Stimulated activated naive CD8-positive, alpha-beta T cell treated with anti-CD3 and anti-CD28 coated beads, Interleukin-15, Interleukin-2, amounts not matched to agents 100 U/mL and 50 U/mL, for 24 hours (primary cell): ENCODE measurements around the gene PAK4.
A peak's percentile ranks its signal among the peaks of the same experiment; 100 is the strongest.
"Not testable (repeated sequence)": the region's sequence is repeated elsewhere in the genome, so short reads cannot be mapped to it uniquely, and the experiment has no call there.

ENCODE experiments used
- ATAC-seq: fragments of 150-1000 bp; cut with Tn5 transposase; one replicate; pipeline ENCODE4 v1.10.0; 2021
- DNase-seq: peaks from one replicate; pipeline ENCODE4 v3.0.0; 2021

Gene PAK4

GRCh38 chr19:39125554-39126311 is at the start of gene PAK4:
TSS of gene PAK4 (plus strand) at chr19:39125786. CDS start at chr19:39169554, 43,768 bp downstream.
- DNase-seq (peak; percentile 100), ATAC-seq (peak; percentile 97)

DNA sequence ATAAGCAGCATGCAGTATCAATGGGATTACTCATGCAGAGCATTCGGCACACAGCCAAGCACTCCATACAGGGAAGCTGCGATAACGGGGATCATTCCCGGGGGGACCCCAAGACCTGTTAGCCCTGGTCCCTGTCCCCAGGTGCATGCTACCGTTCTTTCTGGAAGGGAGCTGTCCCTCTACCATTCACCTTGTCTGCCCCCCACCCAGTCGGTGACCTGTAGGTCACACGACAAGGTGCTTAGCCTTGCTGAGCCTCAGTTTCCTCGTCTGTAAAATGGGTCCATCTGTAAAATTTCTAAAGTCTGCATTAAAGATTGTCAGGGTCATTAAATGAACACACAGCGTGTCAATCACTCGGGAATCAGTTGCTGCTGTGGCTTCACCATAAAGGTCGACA is 48.3 kb upstream of the PAK4 start:
- no peak for ATAC-seq
- DNase-seq = no peak

DNA sequence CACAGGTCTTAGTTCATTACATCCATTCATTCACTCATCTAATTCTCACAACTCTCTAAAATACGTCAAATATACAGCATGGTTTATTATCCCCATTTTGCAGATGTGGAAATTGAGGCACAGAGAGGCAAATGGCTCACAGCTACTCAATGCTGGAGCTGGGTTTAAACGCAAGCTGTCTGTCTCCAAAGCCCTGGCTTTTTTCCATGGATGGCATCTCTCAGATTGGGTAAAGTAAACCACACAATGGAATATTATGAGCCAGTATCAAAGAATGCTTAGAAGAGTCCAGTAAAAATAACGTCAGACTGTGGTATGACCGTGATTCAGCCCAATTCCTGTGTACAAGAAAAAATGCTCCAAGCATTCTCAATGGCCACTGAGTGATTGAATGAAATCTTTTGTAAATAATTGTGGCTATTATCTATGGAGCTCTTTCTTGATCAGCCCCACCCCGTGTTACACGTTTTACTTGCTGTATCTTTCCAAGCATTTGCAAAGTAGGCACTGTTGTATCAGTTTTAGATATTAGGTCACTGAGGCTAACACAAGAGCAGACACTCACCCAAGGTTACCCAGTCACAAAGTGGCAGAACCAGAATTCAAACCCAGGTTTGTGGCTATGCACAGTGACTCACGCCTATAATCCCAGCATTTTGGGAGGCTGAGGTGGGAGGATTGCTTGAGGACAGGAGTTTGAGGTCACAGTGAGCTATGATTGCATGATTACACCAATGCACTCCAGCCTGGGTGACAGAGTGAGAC is 47.0 kb upstream of the PAK4 start:
- DNase-seq = no peak
- no peak for ATAC-seq

DNA sequence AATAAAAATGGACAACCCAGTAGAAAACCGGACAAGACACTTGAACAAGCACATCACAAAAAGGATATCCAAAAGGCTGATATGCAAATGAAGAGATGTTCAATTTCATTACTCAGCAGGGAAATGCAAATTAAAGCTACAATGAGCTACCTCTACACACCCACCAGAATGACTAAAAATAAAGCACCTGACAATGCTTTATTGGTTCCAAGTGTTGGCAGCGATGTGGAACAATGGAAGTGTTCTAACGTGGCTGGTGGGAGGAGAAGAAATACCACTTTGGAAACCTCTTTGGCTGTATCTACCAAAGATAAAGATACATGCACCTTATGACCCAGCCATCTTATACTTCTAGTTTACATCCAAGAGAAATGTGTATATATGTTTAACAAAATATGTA is 45.2 kb upstream of the PAK4 start:
- no peak for DNase-seq
- ATAC-seq = no peak

- DNase-seq (no peak), ATAC-seq (no peak)
Measured at GRCh38 chr19:39082167-39082566, 43.4 kb upstream of the PAK4 start.

- ATAC-seq (no peak), DNase-seq (no peak)
Measured at GRCh38 chr19:39082745-39083598, 42.6 kb upstream of the PAK4 start.

DNA sequence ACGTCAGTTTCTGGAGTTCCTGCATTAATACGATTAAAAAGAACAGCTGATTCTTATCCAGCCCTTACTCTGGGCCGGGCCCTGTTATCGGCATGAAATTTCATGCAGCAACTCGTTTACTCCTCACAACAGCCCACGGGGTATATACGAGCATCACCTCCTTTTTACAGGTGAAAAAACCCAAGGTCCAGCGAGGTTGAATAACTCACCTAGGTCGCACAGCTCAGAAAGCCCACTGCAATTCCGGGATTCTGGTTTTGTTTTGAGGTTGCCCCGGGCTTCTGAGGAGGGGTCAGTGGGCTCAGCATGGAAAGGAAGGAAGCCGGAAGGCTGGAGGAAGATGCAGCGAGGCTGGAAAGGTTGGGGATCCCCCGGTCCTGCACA is 42.0 kb upstream of the PAK4 start:
- no peak for ATAC-seq

DNA sequence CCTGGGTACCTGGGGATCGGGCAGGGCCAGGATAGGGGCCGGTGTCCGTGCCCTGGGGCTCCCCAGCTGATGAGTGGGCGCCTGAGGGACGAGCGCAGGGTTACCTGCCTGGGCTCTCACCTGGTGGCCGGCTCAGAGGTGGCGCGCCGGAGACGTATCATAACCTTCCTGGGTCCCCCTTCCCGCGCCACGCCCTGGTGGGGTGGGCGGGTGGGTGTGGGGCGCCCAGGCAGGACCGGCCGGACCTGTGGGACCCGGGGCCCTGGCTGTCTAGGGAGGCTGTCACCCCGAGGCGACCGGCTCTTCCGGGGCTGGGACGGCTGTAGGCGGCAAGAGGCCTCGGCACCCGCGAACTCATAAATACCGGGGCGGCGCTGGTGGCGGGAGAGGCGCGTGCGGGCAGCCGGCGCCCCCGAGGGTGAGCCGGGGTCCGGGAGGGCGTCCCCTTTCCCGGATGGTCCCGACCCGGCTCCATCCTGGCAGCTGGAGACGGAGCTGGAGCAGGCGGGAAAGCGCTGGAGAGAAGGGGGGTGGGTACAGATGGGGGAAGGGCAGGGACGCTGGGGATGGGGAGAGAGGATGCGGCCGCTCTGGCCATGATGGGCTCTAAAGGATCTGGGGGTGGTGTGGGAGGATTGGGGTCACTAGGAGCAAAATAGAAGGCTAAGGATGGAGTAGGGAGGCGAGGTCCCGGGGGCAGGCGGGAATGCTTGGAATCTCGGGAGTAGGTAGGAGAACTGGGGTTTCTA is 41.4 kb upstream of the PAK4 start, which contains the start of gene ACP7:
Gene ACP7 (plus strand): TSS at position 386 of the 749 bp plus-strand sequence. CDS start 902 bp downstream, outside the sequence.
- peak; percentile 21 for DNase-seq
- ATAC-seq = peak; percentile 61

More for the DNA sequence above, 42.0 kb upstream of the PAK4 start:
- no peak for DNase-seq

DNA sequence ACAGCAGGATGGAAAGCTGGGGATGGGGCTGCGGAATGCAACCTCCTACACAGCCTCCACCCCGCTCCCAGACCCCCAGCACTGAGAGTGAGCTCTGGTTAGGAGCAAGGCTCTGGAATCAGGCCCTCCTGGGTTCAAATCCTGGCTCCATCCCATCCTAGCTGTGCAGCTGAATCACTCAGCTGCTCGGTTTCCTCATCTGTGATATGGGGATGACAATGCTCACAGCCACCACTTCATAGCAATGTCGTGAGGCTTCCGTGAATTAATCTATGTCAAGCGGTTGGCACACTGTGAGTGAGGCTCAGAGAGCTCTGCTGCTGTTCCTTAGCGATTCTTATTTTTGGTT is 40.9 kb upstream of the PAK4 start:
- DNase-seq = no peak
- ATAC-seq = no peak

DNA sequence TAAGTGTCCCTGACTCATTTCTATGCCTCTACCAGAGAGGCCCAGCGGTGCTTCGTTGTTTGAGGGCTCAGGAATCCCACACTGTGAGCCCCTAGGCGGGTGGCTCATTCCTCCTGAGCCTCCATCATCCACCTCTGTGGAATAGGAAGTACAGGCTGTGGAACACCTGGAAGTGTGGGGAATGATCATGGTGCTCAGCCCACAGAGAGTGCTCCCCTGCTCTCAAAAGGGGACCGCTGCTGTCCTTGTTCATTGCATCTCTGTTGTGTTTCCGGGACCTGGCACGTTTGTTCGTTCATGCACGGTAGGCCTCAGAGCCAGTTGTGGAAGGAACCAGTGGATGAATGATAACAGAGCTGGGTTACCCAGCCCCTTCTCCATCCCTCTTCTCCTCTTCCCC is 40.2 kb upstream of the PAK4 start:
- no peak for DNase-seq
- no peak for ATAC-seq

DNA sequence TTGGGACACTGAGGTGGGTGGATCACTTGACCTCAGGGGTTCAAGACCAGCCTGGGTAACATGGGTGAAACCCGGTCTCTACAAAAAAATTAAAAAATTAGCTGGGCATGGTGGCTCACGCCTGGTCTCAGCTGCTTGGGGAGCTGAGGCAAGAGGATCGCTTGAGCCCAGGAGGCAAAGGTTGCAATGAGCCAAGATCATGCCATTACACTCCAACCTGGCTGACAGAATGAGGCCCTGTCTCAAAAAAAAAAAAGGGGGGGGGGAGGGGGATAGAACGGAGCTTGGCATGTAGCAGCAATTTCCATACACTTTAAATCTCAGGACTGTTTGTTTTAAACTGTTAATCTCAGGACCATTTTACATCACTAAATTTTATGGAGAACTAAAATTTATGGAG is 39.2 kb upstream of the PAK4 start:
- ATAC-seq = no peak
- no peak for DNase-seq

GRCh38 chr19:39087907-39088686 is 37.5 kb upstream of the PAK4 start:
- ATAC-seq (no peak), DNase-seq (no peak)

- not testable (repeated sequence) for ATAC-seq, DNase-seq
Measured at GRCh38 chr19:39090016-39090415, 35.6 kb upstream of the PAK4 start.

- DNase-seq = no peak
- no peak for ATAC-seq
Measured at GRCh38 chr19:39090881-39091280, 34.7 kb upstream of the PAK4 start.

DNA sequence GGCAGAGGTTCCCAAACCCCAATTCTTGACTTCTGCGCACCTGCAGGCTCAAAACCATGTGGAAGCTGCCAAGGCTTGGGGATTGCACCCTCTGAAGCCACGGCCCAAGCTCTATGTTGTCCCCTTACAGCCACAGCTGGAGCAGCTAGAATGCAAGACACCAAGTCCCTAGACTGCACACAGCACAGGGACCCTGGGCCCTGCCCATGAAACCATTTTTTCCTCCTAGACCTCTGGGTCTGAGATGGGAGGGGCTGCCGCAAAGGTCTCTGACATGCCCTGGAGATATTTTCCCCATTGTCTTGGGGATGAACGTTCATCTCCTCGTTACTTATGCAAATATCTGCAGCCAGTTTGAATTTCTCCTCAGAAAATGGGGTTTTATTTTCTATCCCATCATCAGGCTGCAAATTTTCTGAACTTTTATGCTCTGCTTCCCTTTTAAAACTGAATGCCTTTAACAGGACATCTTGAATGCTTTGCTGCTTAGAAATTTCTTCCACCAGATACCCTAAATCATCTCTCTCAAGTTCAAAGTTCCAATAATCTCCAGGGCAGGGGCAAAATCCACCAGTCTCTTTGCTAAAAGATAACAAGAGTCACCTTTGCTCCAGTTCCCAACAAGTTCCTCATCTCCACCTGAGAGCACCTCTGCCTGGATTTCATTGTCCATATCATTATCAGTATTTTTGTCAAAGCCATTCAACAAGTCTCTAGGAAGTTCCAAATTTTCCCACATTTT is 29.6 kb upstream of the PAK4 start:
- ATAC-seq, DNase-seq: not testable (repeated sequence)

DNA sequence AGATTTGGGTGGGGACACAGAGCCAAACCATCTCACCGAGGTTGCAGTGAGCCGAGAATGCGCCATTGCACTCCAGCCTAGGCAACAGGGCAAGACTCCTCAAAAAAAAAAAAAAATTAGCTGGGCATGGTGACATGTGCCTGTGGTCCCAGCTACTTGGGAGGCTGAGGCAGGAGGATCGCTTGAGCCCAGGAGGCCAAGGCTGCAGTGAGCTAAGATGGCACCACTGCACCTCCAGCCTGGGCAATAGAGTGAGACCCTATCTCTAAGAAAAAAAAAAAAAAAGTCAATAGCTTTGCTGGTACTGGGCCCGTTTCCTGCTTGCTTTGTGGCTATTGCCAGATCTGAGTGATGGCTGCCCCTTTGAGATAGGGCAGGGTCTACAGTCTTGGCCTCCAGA is 28.3 kb upstream of the PAK4 start:
- no peak for ATAC-seq
- no peak for DNase-seq

DNA sequence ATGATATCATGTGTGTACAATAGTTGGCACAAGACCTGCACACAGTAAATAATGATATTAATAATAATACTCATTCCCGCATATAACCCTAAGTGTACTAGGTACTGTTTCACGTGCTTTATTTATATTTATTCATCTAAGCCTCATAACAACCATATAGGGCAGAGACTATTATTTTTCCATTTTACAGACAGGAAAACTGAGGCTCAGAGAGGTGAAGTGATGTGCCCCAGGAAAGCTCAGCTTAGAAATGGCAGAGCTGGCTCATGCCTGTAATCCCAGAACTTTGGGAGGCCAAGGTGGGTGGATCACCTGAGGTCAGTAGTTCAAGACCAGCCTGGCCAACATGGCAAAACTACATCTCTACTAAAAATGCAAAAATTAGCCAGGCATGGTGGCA is 27.9 kb upstream of the PAK4 start:
- ATAC-seq (no peak), DNase-seq (no peak)

- ATAC-seq (no peak), DNase-seq (no peak)
Measured at GRCh38 chr19:39098365-39099269, 27.0 kb upstream of the PAK4 start.

DNA sequence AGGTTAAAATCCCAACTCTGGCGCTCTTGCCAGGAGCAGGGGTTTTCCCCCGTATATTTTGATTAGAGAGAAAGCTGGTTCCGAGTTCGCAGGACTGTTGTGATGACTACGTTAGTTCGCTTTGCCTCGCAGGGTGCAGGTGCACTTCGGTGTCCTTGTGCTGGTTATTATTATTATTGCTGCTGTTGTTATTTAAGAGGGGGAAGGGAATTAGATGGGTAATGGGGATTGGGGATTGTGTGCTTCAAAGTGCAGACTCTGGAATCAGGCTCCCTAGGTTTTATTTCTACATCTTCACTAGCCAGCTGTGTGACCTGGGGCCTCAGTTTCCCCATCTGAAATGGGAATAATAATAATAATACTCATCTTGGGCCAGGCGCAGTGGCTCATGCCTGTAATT is 26.2 kb upstream of the PAK4 start:
- ATAC-seq (no peak), DNase-seq (no peak)
